Stromal cell of bone marrow (primary cell): ENCODE results near the gene HS3ST3A1.

ENCODE experiments used
- DNase-seq: peaks from one replicate; pipeline ENCODE4 v3.0.0-alpha.2; 2012; ENCODE audit warnings: low read depth

HS3ST3A1 gene

GRCh38 chr17:13598353-13599167, 3.2 kb downstream of the HS3ST3A1 start:
- no peak for DNase-seq

GRCh38 chr17:13597723-13598347, 3.9 kb downstream of the HS3ST3A1 start:
- DNase-seq, result peak; percentile 35

GRCh38 chr17:13596241-13596923, 5.3 kb downstream of the HS3ST3A1 start:
- no peak for DNase-seq

GRCh38 chr17:13595599-13595899, 6.2 kb downstream of the HS3ST3A1 start:
- no peak for DNase-seq

- DNase-seq, result peak; percentile 76
Observed at GRCh38 chr17:13594762-13595598, 6.7 kb downstream of the HS3ST3A1 start.

GRCh38 chr17:13594310-13594709, 7.4 kb downstream of the HS3ST3A1 start:
- no peak for DNase-seq

- DNase-seq, result no peak
Observed at GRCh38 chr17:13593757-13594156, 8.0 kb downstream of the HS3ST3A1 start.

- DNase-seq, result no peak
Observed at GRCh38 chr17:13593021-13593751, 8.5 kb downstream of the HS3ST3A1 start.

GRCh38 chr17:13592427-13592826, 9.3 kb downstream of the HS3ST3A1 start:
- DNase-seq, result no peak

GRCh38 chr17:13590441-13590840, 11.3 kb downstream of the HS3ST3A1 start:
- DNase-seq, result no peak

- no peak for DNase-seq
Observed at GRCh38 chr17:13589658-13590057, 12.1 kb downstream of the HS3ST3A1 start.

- DNase-seq, result no peak
Observed at GRCh38 chr17:13587487-13588338, 14.0 kb downstream of the HS3ST3A1 start.

GRCh38 chr17:13584701-13585080, 17.0 kb downstream of the HS3ST3A1 start:
- no peak for DNase-seq

- DNase-seq, result no peak
Observed at GRCh38 chr17:13583996-13584700, 17.6 kb downstream of the HS3ST3A1 start.

- DNase-seq, result no peak
Observed at GRCh38 chr17:13582776-13583547, 18.8 kb downstream of the HS3ST3A1 start.

GRCh38 chr17:13581925-13582324, 19.8 kb downstream of the HS3ST3A1 start:
- DNase-seq, result no peak

- no peak for DNase-seq
Observed at GRCh38 chr17:13580790-13581189, 20.9 kb downstream of the HS3ST3A1 start.

- DNase-seq, result no peak
Observed at GRCh38 chr17:13576661-13577526, 24.8 kb downstream of the HS3ST3A1 start.
